ENCODE measurements around the gene PRIMA1.

Gene PRIMA1

GRCh38 chr14:93778856-93779629 lies 9.2 kb downstream of the PRIMA1 start:
- in situ Hi-C loops (cut with HindIII; ENCODE audit: low sequenced_read_pairs): no loop called here
- TF ChIP-seq CTCF (IDR thresholded peaks at IDR 0.05; ENCODE audit: low read depth, low read length, missing control alignments): no peak
- H3K4me3 ChIP-seq (ENCODE audit: low read depth, low read length): no peak overlapping the region
- no peak for DNase-seq (ENCODE audit: low read depth)

- no peak overlapping the region for H3K4me3 ChIP-seq (ENCODE audit: low read depth, low read length)
- TF ChIP-seq CTCF (IDR thresholded peaks at IDR 0.05; ENCODE audit: low read depth, low read length, missing control alignments): no peak
- DNase-seq (ENCODE audit: low read depth): no peak
- in situ Hi-C loops (cut with HindIII; ENCODE audit: low sequenced_read_pairs): no loop called here
These were observed 9.8 kb downstream of the PRIMA1 start for GRCh38 chr14:93778453-93778852.

- no peak for TF ChIP-seq CTCF (IDR thresholded peaks at IDR 0.05; ENCODE audit: low read depth, low read length, missing control alignments)
- in situ Hi-C loops (cut with HindIII; ENCODE audit: low sequenced_read_pairs): no loop called here
These were observed 12.5 kb downstream of the PRIMA1 start for GRCh38 chr14:93775744-93776143.

GRCh38 chr14:93775158-93775557 lies 13.1 kb downstream of the PRIMA1 start:
- no peak for DNase-seq (ENCODE audit: low read depth)
- TF ChIP-seq CTCF (IDR thresholded peaks at IDR 0.05; ENCODE audit: low read depth, low read length, missing control alignments): no peak
- no peak overlapping the region for H3K4me3 ChIP-seq (ENCODE audit: low read depth, low read length)
- in situ Hi-C loops (cut with HindIII; ENCODE audit: low sequenced_read_pairs): no loop called here

More at GRCh38 chr14:93775744-93776143, 12.5 kb downstream of the PRIMA1 start:
- no peak for DNase-seq (ENCODE audit: low read depth)
- no peak overlapping the region for H3K4me3 ChIP-seq (ENCODE audit: low read depth, low read length)

DNA sequence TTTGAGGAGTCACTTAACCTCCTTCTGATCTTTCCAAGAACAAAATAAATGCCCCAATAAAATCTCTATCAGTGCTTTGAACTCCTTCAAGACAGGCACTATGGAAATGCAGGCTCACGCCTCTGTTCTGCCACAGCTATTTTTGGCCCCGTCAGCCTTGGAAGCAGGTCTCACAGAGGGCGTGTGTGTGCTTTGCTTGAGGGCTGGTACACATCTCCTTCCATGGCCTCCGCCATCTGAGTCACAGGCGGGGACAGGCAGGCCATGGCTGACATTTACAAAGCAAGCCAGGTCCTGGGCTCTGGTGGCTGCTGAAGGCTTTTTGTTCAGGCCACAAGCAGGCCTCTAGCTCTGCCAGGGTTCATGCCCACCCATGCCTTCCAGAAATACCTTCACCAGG lies 16.0 kb downstream of the PRIMA1 start:
- in situ Hi-C loops (cut with HindIII; ENCODE audit: low sequenced_read_pairs): no loop called here
- H3K4me3 ChIP-seq (ENCODE audit: low read depth, low read length): no peak overlapping the region
- no peak for TF ChIP-seq CTCF (IDR thresholded peaks at IDR 0.05; ENCODE audit: low read depth, low read length, missing control alignments)
- DNase-seq (ENCODE audit: low read depth): no peak

- in situ Hi-C loops (cut with HindIII; ENCODE audit: low sequenced_read_pairs): no loop called here
These were observed 22.3 kb downstream of the PRIMA1 start for GRCh38 chr14:93765970-93766369.

More at GRCh38 chr14:93765970-93766369, 22.3 kb downstream of the PRIMA1 start:
- no peak for TF ChIP-seq CTCF (IDR thresholded peaks at IDR 0.05; ENCODE audit: low read depth, low read length, missing control alignments)
- no peak for DNase-seq (ENCODE audit: low read depth)
- no peak overlapping the region for H3K4me3 ChIP-seq (ENCODE audit: low read depth, low read length)

Measured in astrocyte of the cerebellum (primary cell).